GM19238 (cell line): ENCODE results near the gene ACTR1B.
"Not testable (repeated sequence)": the region's sequence is repeated elsewhere in the genome, so short reads cannot be mapped to it uniquely, and the experiment has no call there.

Experiments used
- DNase-seq: peaks from one replicate; pipeline ENCODE4 v3.0.0; 2011; ENCODE audit warnings: low spot score; ENCODE audit not compliant: insufficient read length

Gene ACTR1B

GRCh38 chr2:97663962-97664635 is at the start of gene ACTR1B:
Gene ACTR1B, minus strand, starts transcription at chr2:97664044. Its CDS starts 154 bp downstream, at chr2:97663890.
- peak; percentile 97 for DNase-seq

- DNase-seq: no peak
These were observed 49.0 kb upstream of the ACTR1B start for GRCh38 chr2:97712693-97713295.

GRCh38 chr2:97712175-97712574 is 48.3 kb upstream of the ACTR1B start:
- DNase-seq: not testable (repeated sequence)

- no peak for DNase-seq
These were observed 47.5 kb upstream of the ACTR1B start for GRCh38 chr2:97711394-97711711.

GRCh38 chr2:97708608-97709007 is 44.8 kb upstream of the ACTR1B start:
- no peak for DNase-seq

GRCh38 chr2:97708048-97708380 is 44.2 kb upstream of the ACTR1B start:
- DNase-seq: no peak

GRCh38 chr2:97707362-97708047 is 43.7 kb upstream of the ACTR1B start:
- no peak for DNase-seq

- no peak for DNase-seq
These were observed 43.0 kb upstream of the ACTR1B start for GRCh38 chr2:97706708-97707345.

GRCh38 chr2:97706112-97706511 is 42.3 kb upstream of the ACTR1B start:
- no peak for DNase-seq

- no peak for DNase-seq
These were observed 41.1 kb upstream of the ACTR1B start for GRCh38 chr2:97704989-97705388.

- no peak for DNase-seq
These were observed 39.9 kb upstream of the ACTR1B start for GRCh38 chr2:97703741-97704140.

GRCh38 chr2:97702731-97703470 is 39.1 kb upstream of the ACTR1B start:
- no peak for DNase-seq

GRCh38 chr2:97701851-97702465 is 38.1 kb upstream of the ACTR1B start:
- DNase-seq: no peak

GRCh38 chr2:97701186-97701585 is 37.3 kb upstream of the ACTR1B start:
- no peak for DNase-seq

- no peak for DNase-seq
These were observed 36.1 kb upstream of the ACTR1B start for GRCh38 chr2:97699765-97700444.

- DNase-seq: no peak
These were observed 34.7 kb upstream of the ACTR1B start for GRCh38 chr2:97698530-97698929.

GRCh38 chr2:97697252-97698235 is 33.7 kb upstream of the ACTR1B start:
- DNase-seq: peak; percentile 63

GRCh38 chr2:97695744-97696143 is 31.9 kb upstream of the ACTR1B start:
- DNase-seq: no peak

GRCh38 chr2:97693476-97693875 is 29.6 kb upstream of the ACTR1B start:
- DNase-seq: no peak

GRCh38 chr2:97691166-97691565 is 27.3 kb upstream of the ACTR1B start:
- DNase-seq: no peak
